ENCODE results near the gene CFTR.

GRCh38 chr7:117675497-117676435, 195.9 kb downstream of the CFTR start:
- no peak for TF ChIP-seq CTCF (conservative IDR thresholded peaks at IDR 0.05)
- TF ChIP-seq EZH2 (IDR thresholded peaks at IDR 0.05; ENCODE audit: low read depth) = no peak

Measured in PC-9 (cell line).